C4-2B (cell line): ENCODE data around the gene NFIA.

ENCODE experiments used
- ZFX ChIP-seq: fragments of 450-650 bp; IDR thresholded peaks from 2 replicates; pipeline ENCODE4 v1.6.1; 2017
- TF ChIP-seq, protein P1 (sequence below): fragments of 450-650 bp; conservative IDR thresholded peaks from 2 replicates; pipeline ENCODE4 v1.5.1; 2017; ENCODE audit warnings: mild to moderate bottlenecking

DNA sequence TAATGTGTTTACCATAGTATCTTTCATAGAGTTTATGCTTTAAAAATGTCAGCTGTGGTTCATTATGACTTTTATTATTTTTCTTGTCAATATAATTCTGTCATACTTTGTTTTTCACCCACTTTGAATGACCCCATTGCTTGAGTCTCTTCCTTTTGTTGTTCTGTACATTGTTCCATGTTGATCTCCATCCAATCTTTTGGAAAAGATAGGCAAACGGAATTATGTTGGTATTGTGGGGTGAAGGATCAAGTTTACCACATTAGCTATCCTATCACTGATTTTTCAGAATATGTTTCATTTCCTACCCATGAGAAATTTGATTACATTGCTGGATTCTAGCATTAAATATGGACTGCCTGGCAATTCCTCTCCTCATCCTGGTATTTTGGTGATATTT lies 196.6 kb downstream of the NFIA start:
- TF ChIP-seq, protein P1, sequence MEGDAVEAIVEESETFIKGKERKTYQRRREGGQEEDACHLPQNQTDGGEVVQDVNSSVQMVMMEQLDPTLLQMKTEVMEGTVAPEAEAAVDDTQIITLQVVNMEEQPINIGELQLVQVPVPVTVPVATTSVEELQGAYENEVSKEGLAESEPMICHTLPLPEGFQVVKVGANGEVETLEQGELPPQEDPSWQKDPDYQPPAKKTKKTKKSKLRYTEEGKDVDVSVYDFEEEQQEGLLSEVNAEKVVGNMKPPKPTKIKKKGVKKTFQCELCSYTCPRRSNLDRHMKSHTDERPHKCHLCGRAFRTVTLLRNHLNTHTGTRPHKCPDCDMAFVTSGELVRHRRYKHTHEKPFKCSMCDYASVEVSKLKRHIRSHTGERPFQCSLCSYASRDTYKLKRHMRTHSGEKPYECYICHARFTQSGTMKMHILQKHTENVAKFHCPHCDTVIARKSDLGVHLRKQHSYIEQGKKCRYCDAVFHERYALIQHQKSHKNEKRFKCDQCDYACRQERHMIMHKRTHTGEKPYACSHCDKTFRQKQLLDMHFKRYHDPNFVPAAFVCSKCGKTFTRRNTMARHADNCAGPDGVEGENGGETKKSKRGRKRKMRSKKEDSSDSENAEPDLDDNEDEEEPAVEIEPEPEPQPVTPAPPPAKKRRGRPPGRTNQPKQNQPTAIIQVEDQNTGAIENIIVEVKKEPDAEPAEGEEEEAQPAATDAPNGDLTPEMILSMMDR, result no peak
- no peak for TF ChIP-seq ZFX
